ENCODE results near the gene SP140.

GRCh38 chr2:230227216-230227615 is 1.7 kb downstream of the SP140 start:
- TF ChIP-seq TAF1 (IDR thresholded peaks at IDR 0.05; ENCODE audit: low read depth): no peak
- TF ChIP-seq EP300 (IDR thresholded peaks at IDR 0.05; ENCODE audit: borderline replicate concordance): no peak
- no peak for TF ChIP-seq EGR1 (IDR thresholded peaks at IDR 0.05)
- no peak for TF ChIP-seq CREB1 (IDR thresholded peaks at IDR 0.05; ENCODE audit: low read depth)
- TF ChIP-seq CEBPB (IDR thresholded peaks at IDR 0.05): no peak
- no peak for TF ChIP-seq TCF12 (IDR thresholded peaks at IDR 0.05; ENCODE audit: low read depth)
- no peak for TF ChIP-seq RAD21 (IDR thresholded peaks at IDR 0.05; ENCODE audit: low read depth)
- no peak for TF ChIP-seq MAX (IDR thresholded peaks at IDR 0.05)
- no peak for TF ChIP-seq ZBTB7A (IDR thresholded peaks at IDR 0.05; ENCODE audit: low read depth)
- TF ChIP-seq REST (IDR thresholded peaks at IDR 0.05; ENCODE audit: low read depth): no peak
- TF ChIP-seq TEAD4 (IDR thresholded peaks at IDR 0.05): no peak
- TF ChIP-seq YY1 (IDR thresholded peaks at IDR 0.05; ENCODE audit: low read depth): no peak
